ENCODE data around the gene TRIM4. TPM values are rescaled to one million over a fixed set of nuclear protein-coding genes. Genes with fewer than 3 reads are reported as not detected.

TRIM4 gene
- polyA plus RNA-seq, 1 experiment = 18.6 TPM

DNA sequence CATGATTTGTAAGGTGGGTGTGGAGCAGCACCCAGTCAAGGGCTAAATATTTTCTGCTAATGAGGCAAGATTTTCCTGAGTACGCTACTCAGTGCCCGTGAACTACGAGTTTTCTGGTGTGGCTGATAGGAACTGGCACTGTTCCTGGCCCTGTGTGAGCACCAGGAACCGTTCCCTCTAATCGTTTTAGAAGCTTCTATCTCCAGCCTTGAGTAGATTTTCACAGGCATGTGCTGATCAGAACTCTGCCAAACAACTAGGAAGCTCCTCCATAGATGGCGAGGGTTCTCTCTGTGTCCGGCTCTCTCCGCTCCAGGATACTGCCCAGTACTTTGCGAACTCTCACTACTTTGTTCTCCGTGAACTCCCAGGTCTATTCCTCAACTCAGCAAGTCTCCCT lies 17.7 kb downstream of the TRIM4 start:
- Histone ChIP-seq H3K36me3 (ENCODE audit: control insufficient read depth, insufficient read depth, low read length) (peaks cover 20% of the 10 kb centered on the region), H3K4me3 (ENCODE audit: low read depth, low read length) (no peak overlapping the region), H3K27me3 (ENCODE audit: control insufficient read depth, insufficient read depth, low read length) (no peaks in the 10 kb centered on the region)
- TF ChIP-seq, protein P1, sequence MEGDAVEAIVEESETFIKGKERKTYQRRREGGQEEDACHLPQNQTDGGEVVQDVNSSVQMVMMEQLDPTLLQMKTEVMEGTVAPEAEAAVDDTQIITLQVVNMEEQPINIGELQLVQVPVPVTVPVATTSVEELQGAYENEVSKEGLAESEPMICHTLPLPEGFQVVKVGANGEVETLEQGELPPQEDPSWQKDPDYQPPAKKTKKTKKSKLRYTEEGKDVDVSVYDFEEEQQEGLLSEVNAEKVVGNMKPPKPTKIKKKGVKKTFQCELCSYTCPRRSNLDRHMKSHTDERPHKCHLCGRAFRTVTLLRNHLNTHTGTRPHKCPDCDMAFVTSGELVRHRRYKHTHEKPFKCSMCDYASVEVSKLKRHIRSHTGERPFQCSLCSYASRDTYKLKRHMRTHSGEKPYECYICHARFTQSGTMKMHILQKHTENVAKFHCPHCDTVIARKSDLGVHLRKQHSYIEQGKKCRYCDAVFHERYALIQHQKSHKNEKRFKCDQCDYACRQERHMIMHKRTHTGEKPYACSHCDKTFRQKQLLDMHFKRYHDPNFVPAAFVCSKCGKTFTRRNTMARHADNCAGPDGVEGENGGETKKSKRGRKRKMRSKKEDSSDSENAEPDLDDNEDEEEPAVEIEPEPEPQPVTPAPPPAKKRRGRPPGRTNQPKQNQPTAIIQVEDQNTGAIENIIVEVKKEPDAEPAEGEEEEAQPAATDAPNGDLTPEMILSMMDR (IDR thresholded peaks at IDR 0.05; ENCODE audit: insufficient read depth, low read depth, low read length) = no peak
- CTCF ChIA-PET = interaction anchor here (0.5 kb wide), 1 partner anchor 125 kb away, joined by 4 read pairs; no protein-coding TSS in a partner anchor
- POLR2A ChIA-PET = no interaction called here
- DNase-seq (ENCODE audit: low read depth) = no peak

DNA sequence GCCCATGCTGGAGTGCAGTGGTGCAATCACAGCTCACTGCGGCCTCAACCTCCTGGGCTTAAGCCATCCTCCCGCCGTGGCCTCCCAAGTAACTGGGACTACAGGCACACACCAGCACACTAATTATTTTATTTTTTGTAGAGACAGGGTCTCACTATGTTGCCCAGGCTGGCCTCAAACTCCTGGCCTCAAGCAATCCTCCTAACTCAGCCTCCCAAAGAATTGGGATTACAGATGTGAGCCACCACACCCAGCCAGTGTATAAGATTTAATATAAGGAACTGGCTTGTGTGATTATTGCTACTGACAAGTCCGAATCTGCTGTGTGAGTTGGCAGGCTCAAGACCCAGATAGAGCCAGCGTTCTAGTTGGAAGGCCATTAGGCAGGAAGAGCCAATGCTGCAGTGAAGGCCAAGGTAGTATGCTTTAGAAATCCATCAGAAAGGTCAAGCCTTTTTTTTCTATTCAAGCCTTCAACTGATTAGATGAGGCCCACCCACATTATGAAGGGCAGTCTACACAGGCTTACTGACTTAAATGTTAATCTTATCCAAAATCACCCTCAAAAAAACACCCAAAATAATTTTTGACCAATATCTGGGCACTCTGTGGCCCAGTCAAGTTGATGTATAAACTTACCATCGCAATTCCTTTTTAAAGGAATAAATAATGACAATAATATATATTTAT lies 19.4 kb downstream of the TRIM4 start:
- POLR2A ChIA-PET = no interaction called here
- CTCF ChIA-PET = no interaction called here
- DNase-seq (ENCODE audit: low read depth) = no peak
- peaks cover 19% of the 10 kb centered on the region for H3K36me3 ChIP-seq (ENCODE audit: control insufficient read depth, insufficient read depth, low read length)
- TF ChIP-seq, protein P1 (IDR thresholded peaks at IDR 0.05; ENCODE audit: insufficient read depth, low read depth, low read length) = no peak
- no peaks in the 10 kb centered on the region for H3K27me3 ChIP-seq (ENCODE audit: control insufficient read depth, insufficient read depth, low read length)
- no peak overlapping the region for H3K4me3 ChIP-seq (ENCODE audit: low read depth, low read length)

DNA sequence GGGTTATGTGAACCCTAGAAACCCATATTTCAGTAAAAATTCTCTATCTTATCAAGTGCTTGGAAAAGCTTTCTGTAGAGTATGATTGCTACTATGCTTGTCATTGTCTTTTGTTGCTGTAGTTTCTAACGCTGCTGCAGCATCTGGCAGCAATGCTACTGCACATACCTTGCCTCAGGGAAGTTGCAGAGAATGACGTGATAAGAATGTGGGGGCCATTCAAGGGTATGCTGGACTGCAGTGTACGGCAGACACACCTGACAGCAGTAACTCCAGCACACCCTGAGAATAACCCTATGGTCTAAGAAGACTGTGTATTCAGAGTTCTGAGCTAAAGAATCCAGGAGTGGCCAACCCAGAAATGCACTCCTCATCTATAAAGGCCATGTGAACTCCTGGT lies 20.5 kb downstream of the TRIM4 start:
- ChIA-PET CTCF (interaction anchor here (0.7 kb wide), 1 partner anchor 10 kb away, joined by 3 read pairs; no protein-coding TSS in a partner anchor), POLR2A (no interaction called here)
- TF ChIP-seq, protein P1 (IDR thresholded peaks at IDR 0.05; ENCODE audit: insufficient read depth, low read depth, low read length) = no peak
- DNase-seq (ENCODE audit: low read depth) = no peak
- Histone ChIP-seq H3K4me3 (ENCODE audit: low read depth, low read length) (no peak overlapping the region), H3K27me3 (ENCODE audit: control insufficient read depth, insufficient read depth, low read length) (no peaks in the 10 kb centered on the region), H3K36me3 (ENCODE audit: control insufficient read depth, insufficient read depth, low read length) (peaks cover 19% of the 10 kb centered on the region)

DNA sequence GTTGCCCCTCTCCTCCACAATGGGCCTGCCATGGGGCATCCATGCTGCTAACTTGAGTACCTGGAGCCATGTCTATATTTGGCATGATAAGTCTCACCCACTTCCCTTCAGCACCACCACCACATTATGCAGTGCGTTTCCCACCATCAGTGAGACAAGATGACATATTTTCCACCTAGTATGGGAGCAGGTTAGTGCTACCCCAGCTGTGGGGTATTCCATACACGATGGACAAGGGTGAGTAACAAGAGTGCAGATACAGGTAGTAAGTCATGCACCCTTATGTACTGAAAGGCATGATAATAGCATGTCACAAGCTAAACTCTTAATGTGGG lies 21.3 kb downstream of the TRIM4 start:
- no peak overlapping the region for H3K4me3 ChIP-seq (ENCODE audit: low read depth, low read length)
- ChIA-PET CTCF (no interaction called here), POLR2A (no interaction called here)
- no peaks in the 10 kb centered on the region for H3K27me3 ChIP-seq (ENCODE audit: control insufficient read depth, insufficient read depth, low read length)
- H3K36me3 ChIP-seq (ENCODE audit: control insufficient read depth, insufficient read depth, low read length) = peaks cover 13% of the 10 kb centered on the region
- no peak for DNase-seq (ENCODE audit: low read depth)
- TF ChIP-seq, protein P1 (IDR thresholded peaks at IDR 0.05; ENCODE audit: insufficient read depth, low read depth, low read length) = no peak

DNA sequence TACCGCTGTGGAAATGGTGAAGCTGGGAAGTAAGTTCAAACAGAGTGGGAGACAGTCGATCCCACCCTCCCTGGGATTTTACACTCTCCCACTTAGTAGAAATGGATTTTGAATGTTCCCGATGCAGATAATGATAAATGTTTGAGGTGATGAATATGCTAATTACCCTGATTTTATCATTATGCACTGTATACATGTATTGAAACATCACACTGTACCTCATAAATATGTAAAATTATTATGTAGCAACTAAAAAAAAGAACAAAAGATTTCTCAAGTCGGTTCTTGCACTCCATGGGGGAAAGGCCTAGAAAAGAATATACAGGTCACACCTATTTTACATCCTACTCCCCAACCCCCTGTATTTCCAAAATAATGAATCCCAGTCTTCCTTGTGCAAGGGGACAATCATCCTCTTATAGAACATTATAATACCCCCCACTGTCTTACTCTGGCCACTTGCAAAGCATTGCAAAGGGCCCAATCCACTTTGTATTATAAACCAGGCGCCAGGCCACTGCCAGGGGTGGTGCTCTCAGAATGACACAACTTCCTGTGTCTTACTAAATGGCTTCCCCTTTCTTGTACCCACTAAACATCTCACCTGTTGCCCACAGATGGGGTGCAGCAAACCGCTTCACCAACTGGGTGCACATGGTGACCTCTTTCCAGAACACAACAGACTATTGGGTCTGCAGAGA lies 21.9 kb downstream of the TRIM4 start:
- DNase-seq (ENCODE audit: low read depth) = no peak
- ChIA-PET CTCF (no interaction called here), POLR2A (no interaction called here)
- Histone ChIP-seq H3K4me3 (ENCODE audit: low read depth, low read length) (no peak overlapping the region), H3K27me3 (ENCODE audit: control insufficient read depth, insufficient read depth, low read length) (no peaks in the 10 kb centered on the region), H3K36me3 (ENCODE audit: control insufficient read depth, insufficient read depth, low read length) (peaks cover 10% of the 10 kb centered on the region)
- TF ChIP-seq, protein P1 (IDR thresholded peaks at IDR 0.05; ENCODE audit: insufficient read depth, low read depth, low read length) = no peak

Data from BJ (cell line).